Stimulated activated CD8-positive, alpha-beta memory T cell treated with anti-CD3 and anti-CD28 coated beads, Interleukin-15, amount 100 ng/mL, for 1 hour (primary cell): ENCODE results near the gene CIAO1.
"Not testable (repeated sequence)": the region's sequence is repeated elsewhere in the genome, so short reads cannot be mapped to it uniquely, and the experiment has no call there.

ENCODE experiments used
- DNase-seq: peaks from one replicate; pipeline ENCODE4 v3.0.0-alpha.2; 2020; ENCODE audit warnings: low read depth

CIAO1 gene

DNA sequence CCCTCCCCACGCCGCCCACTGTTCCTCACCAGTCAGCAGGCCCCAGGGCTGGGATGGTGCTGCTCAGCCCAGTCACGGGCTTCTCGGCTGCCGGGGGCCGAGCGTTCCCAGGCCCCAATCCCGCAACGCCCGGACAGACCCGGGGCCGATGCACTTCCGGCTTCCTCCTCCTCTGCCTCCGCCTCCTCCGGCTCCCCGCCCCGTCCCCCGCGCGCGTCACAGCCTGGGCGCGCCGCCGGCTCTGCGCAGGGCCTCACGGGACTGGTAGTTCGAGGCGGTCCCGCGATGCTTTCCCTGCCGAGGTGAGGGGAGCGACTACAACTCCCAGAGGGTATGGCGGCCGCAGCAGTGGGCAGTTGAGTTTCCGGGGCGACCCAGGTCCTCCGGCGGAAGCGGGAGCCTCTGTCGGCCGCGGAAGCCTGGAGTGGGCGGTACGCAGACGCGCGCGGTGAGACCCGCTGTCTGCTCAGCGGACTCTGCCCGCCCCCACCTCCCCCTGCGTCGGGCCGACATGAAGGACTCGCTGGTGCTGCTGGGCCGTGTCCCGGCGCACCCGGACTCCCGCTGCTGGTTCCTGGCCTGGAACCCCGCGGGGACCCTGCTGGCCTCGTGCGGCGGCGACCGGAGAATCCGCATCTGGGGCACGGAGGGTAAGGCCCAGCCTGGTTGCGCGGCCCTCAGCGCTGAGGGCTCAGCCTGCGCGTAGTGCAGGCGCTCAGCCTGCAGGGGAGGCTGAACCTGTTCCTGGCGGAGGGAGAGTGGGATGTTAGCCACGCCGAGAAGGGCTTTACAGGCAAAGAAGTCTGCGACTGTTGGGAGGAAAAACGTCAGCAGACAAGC, at the start of gene CIAO1, which contains the start of gene TMEM127:
CIAO1 (plus strand) TSS at position 386 of the 840 bp plus-strand sequence; CDS start at position 512, 126 bp downstream.
TMEM127 (minus strand) TSS at position 158 of the 840 bp plus-strand sequence. CDS start 616 bp downstream, outside the sequence.
- DNase-seq = peak; percentile 93

DNA sequence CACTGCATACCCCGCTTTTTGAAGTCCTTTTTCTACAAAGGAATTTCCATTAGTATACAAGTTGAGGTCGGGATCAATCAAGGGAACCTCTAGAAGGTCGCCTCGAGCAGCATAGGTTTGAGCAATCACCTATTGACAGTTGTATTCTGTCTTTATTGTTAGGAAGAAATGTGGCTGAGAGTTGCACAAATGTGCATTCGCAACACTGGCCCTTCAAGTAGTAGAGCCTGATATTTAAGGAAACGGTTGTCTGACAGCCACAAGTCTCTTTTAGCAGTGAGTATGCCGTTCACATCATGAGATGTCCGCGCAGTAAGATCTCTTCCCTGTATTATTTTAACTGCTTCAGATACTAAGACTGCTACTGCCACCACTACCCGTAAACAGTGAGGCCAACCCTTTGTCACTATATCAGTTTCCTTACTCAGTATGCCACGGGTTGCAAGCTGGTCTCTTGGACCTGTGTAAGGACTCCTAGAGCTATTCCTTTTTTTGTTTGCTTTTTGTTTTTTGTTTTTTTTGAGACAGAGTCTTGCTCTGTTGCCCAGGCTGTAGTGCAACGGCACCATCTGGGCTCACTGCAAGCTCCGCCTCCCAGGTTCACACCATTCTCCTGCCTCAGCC, 47.4 kb upstream of the CIAO1 start:
- DNase-seq = no peak

DNA sequence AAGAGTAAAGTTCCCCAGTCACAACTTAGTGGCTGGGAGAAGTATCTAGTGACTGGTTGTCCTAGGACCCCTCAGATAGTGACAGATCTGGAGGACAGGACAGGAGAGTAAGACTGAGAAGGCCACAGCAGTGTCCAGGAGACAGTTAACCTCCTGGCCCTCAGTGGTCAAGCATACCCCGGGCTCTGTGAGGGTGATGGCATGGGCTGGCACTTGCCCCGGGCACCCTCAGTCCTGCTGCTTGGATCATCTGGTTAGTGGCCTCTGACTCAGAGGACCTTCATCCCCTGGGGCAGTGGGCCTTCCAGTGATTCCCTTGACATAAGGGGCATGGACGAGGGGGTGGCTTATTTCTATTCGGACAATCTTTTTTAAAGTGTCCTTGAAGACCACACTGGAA, 46.1 kb upstream of the CIAO1 start:
- not testable (repeated sequence) for DNase-seq

DNA sequence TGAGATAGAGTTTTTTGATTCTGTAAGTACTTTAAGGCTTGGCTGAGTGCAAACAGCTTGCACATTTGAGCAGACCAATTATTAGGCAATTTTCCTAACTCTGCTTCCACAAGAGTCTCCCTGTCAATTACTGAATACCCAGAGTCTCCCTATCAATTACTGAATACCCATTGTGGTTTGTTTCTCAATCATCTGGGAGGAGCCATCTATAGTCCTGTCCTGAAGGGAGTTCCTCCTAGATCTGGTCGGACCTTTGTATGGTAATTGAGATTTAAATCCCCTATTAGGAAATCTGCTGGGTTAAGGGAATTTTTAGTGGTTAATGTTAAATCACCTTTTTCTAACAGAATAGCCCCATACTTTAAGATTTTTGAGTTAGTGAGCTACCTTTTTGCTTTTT, 44.9 kb upstream of the CIAO1 start:
- not testable (repeated sequence) for DNase-seq

DNA sequence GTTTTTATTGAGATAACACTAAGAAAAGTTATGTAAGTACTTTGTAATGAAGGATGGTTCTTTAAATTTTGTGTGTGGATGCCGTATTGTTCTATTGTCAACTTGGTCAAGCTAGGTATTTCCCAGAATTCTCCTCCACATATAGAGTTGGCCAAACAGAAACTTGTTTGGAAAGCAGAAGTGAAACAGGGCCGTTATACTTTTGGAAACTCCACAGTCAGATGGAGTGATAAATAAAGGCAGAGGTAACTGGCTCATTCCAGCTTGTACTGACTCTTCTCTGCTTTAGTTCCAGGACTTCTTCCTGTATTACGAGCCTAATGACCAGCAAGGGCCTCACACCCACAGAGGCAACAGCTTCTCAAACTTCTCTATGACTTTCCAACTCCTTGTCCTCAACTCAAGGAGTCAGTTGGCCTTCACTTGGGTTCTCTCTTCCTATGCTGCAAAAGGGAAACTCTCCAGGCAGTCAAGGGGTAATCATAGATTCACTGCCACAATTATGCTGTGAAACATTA, 41.0 kb upstream of the CIAO1 start:
- DNase-seq = no peak

DNA sequence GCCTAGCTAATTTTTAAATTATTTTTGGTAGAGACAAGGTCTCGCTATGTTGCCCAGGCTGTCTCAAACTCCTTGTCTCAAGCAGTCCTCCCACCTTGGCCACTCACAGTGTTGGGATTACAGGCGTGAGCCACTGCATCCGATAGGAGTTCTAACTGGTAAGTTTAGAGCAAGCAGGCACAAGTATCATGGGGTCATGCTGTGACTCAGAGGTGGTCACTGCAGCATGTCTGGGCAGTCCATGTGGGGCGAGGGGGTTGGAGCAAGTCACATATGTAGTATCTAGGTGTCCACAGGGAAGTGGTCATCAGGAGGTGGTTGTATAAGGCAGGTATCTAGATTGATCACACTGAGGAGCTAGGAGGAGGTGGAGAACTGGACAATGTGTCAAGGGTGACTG, 34.7 kb upstream of the CIAO1 start:
- no peak for DNase-seq

DNA sequence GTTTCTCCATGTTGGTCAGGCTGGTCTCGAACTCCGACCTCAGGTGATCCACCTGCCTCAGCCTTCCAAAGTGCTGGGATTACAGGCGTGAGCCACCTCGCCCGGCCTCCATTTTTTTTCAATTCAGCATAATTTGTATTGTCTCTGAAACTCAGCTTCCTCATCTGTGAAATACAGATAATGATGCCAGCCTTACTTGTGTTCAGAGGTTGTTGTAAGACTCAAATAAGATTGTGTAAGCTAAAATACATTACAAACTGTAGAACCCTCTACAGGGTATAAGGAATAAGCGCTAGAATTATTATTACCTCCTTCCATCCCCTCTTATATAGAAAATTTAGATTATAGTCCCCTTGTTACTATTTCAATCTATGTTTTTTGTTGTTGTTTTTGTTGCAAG, 32.6 kb upstream of the CIAO1 start:
- DNase-seq = no peak

DNA sequence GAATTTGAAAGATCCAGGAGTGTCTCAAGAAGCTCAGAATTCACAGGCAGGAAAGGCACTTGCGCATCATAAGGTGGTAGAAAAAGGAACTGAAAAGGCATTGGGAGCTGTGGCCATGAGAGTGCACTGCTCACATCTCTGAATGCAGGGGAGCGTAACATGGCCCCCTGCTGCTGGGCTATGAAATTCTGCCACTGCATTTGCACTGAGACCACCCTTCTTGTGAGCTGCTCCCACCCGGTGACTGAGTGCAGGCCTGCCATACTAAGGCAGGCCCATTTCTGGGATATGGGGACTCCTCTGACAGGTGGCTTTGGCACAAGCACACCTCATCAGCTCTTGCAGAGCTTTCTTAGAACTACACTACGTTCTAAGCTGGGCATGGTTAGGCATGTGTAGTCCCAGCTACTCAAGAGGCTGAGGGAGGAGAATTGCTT, 32.1 kb upstream of the CIAO1 start:
- no peak for DNase-seq

DNA sequence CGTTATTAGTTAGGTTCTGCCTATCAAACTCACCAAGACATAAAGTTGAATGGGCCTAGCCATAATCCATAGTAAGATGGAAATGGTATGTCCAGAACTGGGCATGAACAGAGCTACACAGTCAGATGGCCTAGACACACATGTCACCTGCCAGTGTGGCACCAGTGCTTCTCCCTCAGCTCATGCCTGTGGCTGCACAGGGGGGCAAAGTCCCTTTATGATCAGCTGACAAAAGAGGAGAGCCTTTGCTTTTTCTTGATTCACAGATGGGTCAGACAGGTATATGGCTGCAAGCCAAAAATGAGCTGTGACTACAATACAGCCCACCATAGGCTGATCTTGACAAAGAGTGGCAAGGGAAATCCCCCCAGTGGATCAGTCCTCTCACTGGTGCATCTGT, 29.1 kb upstream of the CIAO1 start:
- DNase-seq = no peak

DNA sequence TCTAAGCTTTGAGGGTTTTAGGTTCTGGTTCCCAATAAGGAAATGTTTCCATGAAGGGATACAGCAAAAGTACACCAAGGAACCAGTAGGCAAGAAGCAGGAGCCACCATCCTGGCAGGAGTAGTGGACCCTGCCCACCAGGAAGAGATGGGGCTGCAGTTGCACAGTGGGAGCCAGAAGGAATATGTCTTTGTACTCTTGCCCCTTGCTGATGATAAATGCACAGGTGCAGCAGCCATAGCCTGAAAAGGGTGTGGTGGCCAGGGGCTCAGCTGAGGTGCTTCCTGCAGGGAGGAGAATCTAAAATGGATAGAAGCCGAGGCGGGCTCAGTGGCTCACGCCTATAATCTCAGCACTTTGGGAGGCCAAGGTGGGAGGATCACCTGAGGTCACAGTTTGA, 27.8 kb upstream of the CIAO1 start:
- DNase-seq = no peak

DNA sequence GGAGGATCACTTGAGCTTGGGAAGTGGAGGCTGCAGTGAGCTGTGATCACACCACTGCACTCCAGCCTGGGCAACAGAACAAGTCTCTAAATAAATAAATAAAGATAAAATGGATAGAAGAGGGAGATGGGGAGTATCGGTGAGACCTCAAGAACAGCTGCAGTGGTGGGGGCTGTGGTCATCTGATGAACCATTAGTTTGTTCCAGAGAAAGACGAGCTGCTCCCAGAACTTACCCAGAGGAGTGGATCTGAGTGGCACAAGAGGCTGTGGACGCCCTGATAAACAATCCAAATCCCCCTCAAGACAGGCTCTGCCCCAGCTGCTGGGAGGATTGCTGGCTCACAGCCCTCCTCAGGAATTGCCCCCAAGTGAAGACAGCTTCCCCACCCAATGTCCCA, 26.9 kb upstream of the CIAO1 start:
- DNase-seq = no peak

DNA sequence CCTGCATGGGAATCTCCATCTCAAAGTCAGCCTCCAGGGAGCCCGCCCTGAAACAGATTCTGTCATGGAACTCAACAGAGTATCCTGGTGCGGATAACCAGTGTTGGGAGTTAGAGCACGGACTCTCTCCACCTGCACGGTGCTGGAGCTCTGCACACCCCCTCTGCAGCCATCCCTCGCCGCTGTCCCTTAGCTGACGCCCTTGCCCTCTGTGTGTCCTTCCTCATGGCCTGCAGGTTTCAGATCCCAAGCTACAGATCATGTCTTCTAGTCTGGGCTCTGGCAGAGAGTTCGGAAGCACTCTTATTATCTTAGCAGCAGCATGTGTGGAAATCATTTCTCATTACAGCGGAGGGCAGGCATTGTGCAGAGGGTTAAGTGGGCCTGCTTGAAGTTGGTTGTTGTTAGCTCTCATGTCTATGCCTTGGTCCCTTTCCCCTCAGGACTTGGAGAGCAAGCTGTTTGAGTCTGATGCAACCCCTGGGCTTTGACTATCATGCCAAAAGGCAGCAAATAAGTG, 26.2 kb upstream of the CIAO1 start:
- no peak for DNase-seq

DNA sequence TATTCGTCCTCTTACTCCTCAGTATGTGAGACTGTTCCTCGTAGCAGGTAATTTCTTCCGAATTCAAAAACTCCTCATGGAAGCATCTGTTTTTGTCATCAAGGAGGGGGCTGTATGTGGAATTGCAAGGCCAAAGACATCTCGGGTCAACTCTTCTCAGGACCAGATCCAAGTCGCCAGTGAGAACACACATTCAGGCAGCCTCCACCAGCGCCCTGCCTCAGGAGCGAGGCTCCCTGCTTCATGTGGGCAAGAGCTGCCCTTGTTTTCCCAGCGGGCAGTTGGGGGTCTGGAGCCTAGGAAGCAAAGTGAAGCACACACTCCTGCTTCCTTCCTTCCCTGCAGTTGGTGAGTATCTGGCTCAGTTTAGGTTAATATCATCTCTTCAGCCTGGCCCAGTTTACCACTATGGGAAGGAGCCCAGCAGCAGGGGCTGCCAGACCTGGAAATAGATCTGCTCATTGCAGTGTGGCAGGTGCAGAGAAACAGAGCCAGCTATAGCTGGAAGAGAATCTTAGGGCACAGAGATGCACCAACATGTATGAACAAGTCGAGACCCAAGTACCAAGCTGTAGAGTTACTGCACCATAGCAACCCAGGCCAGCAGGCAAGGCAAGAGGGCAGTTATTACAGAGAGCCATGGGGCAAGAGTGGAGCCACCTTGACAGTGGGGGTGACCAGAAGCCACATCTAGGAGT, 25.5 kb upstream of the CIAO1 start:
- no peak for DNase-seq

DNA sequence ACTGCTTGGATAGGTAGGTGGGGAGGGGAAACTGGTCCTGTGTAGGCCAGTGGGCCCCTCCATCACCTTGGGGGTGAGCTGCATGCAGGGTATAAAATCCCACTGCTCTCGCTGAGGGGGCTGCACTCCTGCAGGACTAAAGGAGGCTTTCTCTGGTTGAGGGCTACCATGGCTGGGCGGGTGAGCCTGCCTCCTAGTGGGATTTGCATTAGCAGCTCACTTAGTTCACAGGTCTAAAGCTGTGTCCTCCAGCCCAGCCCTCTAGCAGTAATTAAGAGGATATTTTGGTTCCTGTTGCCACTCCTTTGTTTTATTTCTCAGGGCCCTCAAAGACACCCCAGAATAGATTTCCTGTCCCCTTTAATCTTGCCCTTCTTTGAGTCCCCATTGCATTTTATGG, 24.8 kb upstream of the CIAO1 start:
- no peak for DNase-seq

DNA sequence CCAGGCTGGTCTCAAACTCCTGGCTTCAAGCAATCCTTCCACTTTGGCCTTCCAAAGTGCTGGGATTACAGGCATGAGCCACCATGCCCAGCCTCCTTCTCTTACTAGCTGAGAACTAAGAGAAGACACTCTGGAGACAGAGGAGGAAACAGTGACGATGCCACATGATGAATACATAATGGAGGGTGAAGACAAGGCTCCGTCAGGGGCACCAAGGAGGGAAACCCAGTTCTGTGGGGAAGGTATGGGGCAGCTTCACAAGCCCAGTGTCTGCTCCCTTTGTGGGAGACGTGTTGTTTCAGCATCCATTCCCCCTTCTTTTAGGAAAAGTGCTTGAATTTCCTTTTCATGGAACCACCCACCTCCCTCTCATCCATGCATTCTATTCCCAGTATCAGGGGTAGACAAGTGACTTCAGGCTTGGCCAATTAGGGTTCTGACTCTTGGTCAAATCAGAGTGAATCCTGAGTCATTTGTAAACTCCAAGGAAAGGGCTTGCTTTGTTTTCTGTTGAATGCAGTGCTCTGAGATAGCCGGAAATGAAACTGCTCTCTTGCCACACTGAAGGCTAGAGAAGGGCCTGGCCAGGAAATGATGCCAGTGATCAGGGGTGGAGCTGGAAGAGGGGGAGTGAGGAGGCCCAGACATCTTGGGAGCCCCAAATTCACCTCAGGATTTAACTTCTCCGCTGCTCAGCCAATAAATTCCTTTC, 24.0 kb upstream of the CIAO1 start:
- peak; percentile 5 for DNase-seq

DNA sequence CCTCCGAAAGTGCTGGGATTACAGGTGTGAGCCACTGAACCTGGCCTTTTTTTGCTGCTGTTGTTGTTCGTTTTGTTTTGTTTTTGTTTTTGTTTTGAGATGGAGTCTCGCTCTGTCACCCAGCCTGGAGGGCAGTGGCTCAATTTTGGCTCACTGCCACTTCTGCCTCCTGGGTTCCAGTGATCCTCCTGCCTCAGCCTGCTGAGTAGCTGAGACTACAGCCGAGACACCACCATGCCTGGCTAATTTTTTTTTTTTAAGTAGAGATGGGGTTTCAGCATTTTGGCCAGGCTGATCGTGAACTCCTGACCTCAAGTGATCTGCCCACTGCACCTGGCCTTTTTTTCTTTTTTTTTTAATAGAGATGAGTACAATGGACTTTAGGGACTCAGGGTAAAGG, 22.2 kb upstream of the CIAO1 start:
- no peak for DNase-seq

DNA sequence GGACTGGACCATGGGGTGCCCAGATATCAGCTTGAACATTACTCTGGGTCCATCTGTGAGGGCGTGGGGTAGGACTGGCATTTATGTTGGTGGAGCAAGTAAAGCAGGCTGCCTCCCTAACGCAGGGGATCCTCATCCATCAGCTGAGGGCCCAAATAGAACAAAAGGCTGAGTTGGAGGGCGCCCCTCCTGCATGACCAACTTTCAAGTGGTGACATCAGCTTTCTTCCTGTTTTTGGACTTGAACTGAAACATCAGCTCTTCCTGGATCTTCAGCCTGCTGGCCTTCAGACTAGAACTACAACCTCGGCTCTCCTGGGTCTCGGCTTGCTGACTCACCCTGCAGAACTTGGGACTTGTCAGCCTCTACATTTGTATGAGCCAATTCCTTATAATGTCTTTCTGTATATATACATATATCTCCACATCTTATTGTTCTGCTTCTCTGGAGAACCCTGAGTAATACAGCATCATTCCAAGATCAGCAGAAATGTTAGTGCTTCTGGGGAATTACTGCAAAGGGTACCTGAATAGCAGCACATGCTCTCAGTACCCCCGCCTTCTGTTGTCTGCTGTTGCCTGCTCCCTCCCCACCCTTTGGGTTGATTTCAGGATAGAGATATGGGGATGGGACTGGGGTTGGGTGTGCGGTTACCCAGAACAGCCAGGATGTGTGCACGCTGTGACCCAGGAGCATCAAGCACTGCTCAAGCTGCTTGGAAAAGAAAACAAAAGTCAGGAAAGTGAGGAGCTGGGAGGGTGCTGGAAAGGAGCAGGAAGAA, 20.2 kb upstream of the CIAO1 start:
- DNase-seq = no peak

DNA sequence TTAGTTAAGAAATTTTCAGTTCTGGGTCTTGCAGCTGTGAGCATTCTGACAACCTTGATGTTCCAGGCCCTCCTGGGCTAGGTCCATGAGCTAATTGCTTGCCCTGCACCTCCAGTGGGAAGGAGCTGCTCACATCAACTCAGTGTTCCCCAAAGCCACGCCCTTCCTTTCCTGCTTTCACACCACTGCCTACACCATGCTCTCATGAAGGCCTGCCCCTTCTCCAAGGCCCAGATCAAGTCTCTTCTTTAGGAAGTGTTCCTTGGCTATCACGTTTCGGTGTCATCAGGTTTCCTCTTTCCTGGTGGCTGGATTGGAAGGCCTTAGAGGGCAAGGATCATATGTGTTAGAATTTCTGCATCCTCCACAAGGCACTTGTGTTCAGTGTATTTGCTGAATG, 19.0 kb upstream of the CIAO1 start:
- DNase-seq = no peak

DNA sequence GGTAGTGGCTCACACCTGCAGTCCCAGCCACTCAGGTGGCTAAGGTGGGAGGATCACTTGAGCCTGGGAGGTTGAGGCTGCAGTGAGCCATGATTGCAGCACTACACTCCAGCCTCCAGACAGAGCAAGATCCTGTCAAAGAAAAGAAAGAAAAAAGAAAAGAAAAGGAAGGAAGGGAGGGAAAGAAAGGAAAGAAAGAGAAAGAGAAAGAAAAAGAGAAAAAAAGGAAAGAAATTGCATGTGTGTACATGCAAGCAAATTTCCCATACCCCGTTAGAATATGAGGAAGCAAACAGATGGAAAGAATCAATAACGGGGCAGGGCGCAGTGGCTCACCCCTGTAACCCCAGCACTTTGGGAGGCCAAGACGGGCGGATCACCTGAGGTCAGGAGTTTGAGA, 18.1 kb upstream of the CIAO1 start:
- no peak for DNase-seq

DNA sequence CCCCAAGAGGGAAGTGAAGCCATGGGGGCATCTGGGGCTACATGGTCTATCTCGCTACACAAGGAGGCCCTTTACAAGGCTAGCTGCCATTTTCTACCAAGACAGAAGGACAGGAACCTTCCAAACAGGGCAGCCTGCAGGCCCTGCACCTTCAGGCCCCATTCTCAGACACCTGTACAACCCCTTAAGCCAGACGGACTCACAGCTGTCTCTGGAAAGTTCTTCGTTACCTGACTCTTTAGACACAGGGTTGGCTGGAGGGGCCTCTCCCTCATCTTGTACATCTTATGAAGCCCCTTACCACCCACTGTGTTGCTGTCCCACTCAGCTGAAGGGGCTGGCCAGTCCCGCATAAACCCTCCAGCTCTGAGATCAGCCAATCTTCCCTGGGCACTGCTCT, 17.4 kb upstream of the CIAO1 start:
- no peak for DNase-seq

DNA sequence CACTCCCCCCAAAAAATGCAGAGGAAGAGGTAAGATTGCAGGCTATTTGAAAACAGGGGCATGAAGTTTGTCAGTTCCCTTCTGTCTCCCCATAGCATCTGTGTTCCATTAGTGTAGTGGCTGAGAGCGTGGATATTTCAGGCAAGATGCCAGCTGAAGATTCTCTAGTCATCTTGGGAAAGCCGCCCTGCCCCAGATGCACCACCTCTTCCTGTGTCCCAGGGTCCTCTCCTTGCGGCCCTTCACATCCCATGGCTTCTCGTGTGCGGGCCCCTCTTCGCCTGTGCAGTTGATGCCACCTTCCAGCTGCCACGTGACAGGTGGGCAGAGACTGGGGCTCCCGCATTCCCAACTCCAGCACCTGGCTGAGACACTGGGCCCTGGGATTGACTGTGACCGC, 16.4 kb upstream of the CIAO1 start:
- no peak for DNase-seq
